Vagina (tissue), 2 donors: ENCODE measurements around the gene PALLD. TPM values are rescaled to one million over a fixed set of nuclear protein-coding genes. Genes with fewer than 3 reads are reported as not detected.

Experiments used
- DNase-seq, 2 donors: peaks; one replicate each; pipeline ENCODE4 v3.0.0-alpha.2; 2017; ENCODE audit errors: extremely low spot score in 2 of 2
- H3K27ac ChIP-seq: fragments of 200-600 bp; sonication (generic); one replicate; pipeline ENCODE4 v1.5.1; 2019
- H3K27me3 ChIP-seq: fragments of 200-600 bp; sonication (generic); one replicate; pipeline ENCODE4 v1.5.1; 2019
- H3K36me3 ChIP-seq, 2 donors: fragments of 200-600 bp; sonication (generic); one replicate each; pipeline ENCODE4 v1.5.1; 2017 to 2019
- H3K4me1 ChIP-seq: fragments of 200-600 bp; sonication (generic); one replicate; pipeline ENCODE4 v1.5.1; 2019
- H3K4me3 ChIP-seq, 2 donors: fragments of 200-600 bp; sonication (generic); 1 replicate in 1 of 2; 2 replicates in 1 of 2; pipeline ENCODE4 v1.5.1; 2016 to 2019
- H3K9me3 ChIP-seq: fragments of 200-600 bp; sonication (generic); one replicate; pipeline ENCODE4 v1.5.1; 2019
- POLR2A ChIP-seq, 2 donors: fragments of 450-650 bp; IDR thresholded peaks; one replicate each; pipeline ENCODE4 v1.6.1; 2017; ENCODE audit warnings: antibody characterized with exemption in 2 of 2, mild to moderate bottlenecking in 2 of 2, moderate library complexity in 2 of 2
- POLR2AphosphoS5 ChIP-seq, 2 donors: sonication (generic); formaldehyde crosslinking; IDR thresholded peaks; one replicate each; pipeline ENCODE4 v1.9.0; 2017; ENCODE audit warnings: antibody characterized with exemption in 2 of 2, mild to moderate bottlenecking in 2 of 2, low read depth in 1 of 2; ENCODE audit not compliant: insufficient read depth in 1 of 2
- intact Hi-C: fragments of 100-400 bp; cut with DNase I; formaldehyde crosslinking; loops from one replicate; pipeline ENCODE4 v1.15.1; 2023
- total RNA-seq: library from RNA; depleted of rRNA; stranded (reverse); fragments of >200 nt; gene quantifications from one replicate; pipeline ENCODE4 v1.2.3, GENCODE V29; 2016
- TF ChIP-seq, protein P1 (sequence below), 3 experiments: fragments of 450-650 bp in 2 of 3; fragments of 200-600 bp in 1 of 3; sonication (generic) in 1 of 3; IDR thresholded peaks; one replicate each; pipeline ENCODE4 v1.5.1; 2017 to 2019; ENCODE audit warnings: antibody characterized with exemption in 3 of 3, mild to moderate bottlenecking in 2 of 3, moderate library complexity in 2 of 3

Gene PALLD
- total RNA-seq, 1 donor from 2014 or later, result 229 TPM

DNA sequence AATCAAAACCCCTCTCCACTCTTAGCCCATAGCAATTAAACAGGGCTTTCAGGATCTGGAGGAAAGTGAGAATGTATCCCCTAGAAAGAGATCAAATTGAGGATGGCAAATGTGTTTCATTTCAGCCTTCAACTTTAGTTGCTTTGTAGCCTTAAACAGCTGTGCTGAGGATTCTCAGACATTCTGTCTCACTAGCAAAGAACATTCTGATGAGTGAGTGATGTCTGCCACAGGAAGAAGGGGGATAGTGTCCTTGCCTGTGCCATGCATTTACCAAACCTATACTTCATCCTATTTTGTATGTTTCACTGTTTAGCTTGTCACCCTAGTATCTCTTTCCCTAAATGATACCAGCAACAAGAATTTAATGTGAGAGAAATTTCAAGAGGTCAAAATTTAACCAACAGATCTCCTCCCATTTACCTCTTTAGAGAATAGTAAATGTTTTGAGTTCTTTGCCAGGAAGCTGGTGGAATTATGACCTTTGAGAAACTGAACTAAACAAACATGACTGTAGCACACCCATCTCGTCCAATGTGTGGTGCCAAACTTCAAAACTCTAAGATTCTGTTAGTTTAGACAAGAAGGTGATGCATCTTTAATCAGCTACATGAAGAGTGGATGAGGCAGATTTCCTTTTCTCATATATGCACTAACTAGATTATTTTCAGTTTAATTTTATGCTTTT, 165.6 kb downstream of the PALLD start:
- peaks cover 31% of the 10 kb centered on the region for H3K4me1 ChIP-seq
- no peaks in the 10 kb centered on the region for H3K36me3 ChIP-seq
- DNase-seq, result no peak
- H3K27ac ChIP-seq, result no peak overlapping the region
- no peak overlapping the region for H3K4me3 ChIP-seq
- H3K27me3 ChIP-seq, result no peaks in the 10 kb centered on the region
- intact Hi-C loops, result no loop called here
- TF ChIP-seq, protein P1, sequence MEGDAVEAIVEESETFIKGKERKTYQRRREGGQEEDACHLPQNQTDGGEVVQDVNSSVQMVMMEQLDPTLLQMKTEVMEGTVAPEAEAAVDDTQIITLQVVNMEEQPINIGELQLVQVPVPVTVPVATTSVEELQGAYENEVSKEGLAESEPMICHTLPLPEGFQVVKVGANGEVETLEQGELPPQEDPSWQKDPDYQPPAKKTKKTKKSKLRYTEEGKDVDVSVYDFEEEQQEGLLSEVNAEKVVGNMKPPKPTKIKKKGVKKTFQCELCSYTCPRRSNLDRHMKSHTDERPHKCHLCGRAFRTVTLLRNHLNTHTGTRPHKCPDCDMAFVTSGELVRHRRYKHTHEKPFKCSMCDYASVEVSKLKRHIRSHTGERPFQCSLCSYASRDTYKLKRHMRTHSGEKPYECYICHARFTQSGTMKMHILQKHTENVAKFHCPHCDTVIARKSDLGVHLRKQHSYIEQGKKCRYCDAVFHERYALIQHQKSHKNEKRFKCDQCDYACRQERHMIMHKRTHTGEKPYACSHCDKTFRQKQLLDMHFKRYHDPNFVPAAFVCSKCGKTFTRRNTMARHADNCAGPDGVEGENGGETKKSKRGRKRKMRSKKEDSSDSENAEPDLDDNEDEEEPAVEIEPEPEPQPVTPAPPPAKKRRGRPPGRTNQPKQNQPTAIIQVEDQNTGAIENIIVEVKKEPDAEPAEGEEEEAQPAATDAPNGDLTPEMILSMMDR (IDR thresholded peaks at IDR 0.05), result no peak
- TF ChIP-seq POLR2A (IDR thresholded peaks at IDR 0.05), result no peak
- no peak for TF ChIP-seq POLR2AphosphoS5 (IDR thresholded peaks at IDR 0.05; ENCODE audit: insufficient read depth in 1 of 2, low read depth in 1 of 2)
- no peaks in the 10 kb centered on the region for H3K9me3 ChIP-seq

DNA sequence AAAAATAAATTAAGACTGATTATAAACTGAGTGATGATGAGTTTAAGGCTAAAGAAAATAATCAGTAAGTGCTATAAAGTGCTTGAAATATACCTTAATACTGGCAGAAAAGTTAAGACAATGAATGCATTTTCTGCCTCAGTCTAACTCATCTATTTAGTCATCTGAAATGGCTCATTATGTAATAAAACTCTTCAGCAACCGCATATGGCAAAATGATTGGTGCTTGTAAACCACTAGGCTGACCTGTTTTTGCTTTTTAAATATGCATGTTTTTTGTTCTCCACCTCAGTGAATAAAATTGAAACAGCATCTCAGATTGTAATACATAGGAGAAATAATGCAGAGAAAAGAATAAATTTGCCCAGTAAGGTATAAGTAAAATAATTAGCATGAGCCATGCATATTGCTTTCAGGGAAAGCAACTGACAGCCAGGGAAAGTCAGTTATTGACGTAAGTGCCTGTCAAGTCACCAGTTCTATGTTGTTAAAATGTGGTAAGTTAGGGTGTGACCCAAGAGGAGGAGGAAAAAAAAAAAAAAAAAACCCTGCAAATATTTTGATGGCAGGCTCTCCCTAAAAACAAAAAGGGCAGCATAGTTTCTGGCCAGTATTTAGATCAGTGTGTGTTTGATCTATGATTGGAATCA, 167.5 kb downstream of the PALLD start:
- intact Hi-C loops, result no loop called here
- no peak for TF ChIP-seq POLR2A (IDR thresholded peaks at IDR 0.05)
- TF ChIP-seq POLR2AphosphoS5 (IDR thresholded peaks at IDR 0.05; ENCODE audit: insufficient read depth in 1 of 2, low read depth in 1 of 2), result peak in 1 of 2 donors; percentile 48

DNA sequence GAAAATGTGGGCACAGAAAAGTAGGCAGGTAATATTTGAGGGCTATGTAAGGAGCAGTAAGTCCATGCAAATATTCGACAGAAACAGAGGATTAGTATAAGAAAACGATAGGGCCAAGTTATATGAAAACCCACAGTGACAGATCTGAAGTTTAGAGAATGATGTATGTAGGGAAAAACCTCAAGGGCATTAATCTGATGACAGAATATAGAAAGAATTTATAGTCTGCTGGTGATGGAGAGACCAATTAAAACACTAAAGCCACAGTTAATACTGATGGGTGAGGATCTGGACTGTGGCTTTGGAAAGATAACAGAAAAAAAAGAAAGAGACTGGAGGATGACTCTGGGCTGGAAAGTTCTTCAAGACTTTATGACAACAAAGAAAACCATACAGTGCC, 169.7 kb downstream of the PALLD start:
- DNase-seq, result no peak

More for the DNA sequence above, 167.5 kb downstream of the PALLD start:
- Histone ChIP-seq H3K4me1 (peaks cover 20% of the 10 kb centered on the region), H3K9me3 (no peaks in the 10 kb centered on the region), H3K4me3 (no peak overlapping the region), H3K27ac (peak overlapping the region; percentile 31), H3K27me3 (no peaks in the 10 kb centered on the region), H3K36me3 (no peaks in the 10 kb centered on the region)
- no peak for DNase-seq

DNA sequence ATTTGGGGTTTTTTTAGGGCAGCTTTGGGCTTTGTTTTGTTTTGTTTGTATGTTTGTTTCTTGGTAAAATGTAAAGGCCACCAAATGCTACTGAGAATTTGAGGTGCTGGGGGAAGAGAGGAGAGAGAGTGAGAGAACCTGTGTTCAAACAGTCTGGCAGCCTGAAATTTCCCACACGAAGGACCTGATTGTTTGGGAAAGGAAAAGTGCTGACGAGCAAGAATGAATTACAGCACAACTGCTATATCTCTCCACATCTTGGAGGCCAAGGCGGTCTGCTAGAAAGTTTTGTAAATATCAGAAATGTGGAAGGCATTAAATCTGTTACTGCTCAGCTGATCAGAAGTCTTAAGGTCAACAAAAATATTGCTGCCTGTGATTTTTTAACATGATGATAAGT, 170.5 kb downstream of the PALLD start:
- Histone ChIP-seq H3K36me3 (no peaks in the 10 kb centered on the region), H3K9me3 (no peaks in the 10 kb centered on the region), H3K4me1 (peaks cover 20% of the 10 kb centered on the region), H3K27me3 (no peaks in the 10 kb centered on the region), H3K4me3 (no peak overlapping the region), H3K27ac (peak overlapping the region; percentile 54)
- no peak for TF ChIP-seq POLR2AphosphoS5 (IDR thresholded peaks at IDR 0.05; ENCODE audit: insufficient read depth in 1 of 2, low read depth in 1 of 2)
- no peak for TF ChIP-seq POLR2A (IDR thresholded peaks at IDR 0.05)
- TF ChIP-seq, protein P1 (IDR thresholded peaks at IDR 0.05), result no peak
- no peak for DNase-seq
- intact Hi-C loops, result no loop called here

More for the DNA sequence above, 169.7 kb downstream of the PALLD start:
- peak overlapping the region; percentile 54 for H3K27ac ChIP-seq
- H3K4me3 ChIP-seq, result no peak overlapping the region
- H3K9me3 ChIP-seq, result no peaks in the 10 kb centered on the region
- no peaks in the 10 kb centered on the region for H3K36me3 ChIP-seq
- intact Hi-C loops, result no loop called here
- no peaks in the 10 kb centered on the region for H3K27me3 ChIP-seq
- H3K4me1 ChIP-seq, result peaks cover 20% of the 10 kb centered on the region
- TF ChIP-seq POLR2A (IDR thresholded peaks at IDR 0.05) (no peak), POLR2AphosphoS5 (IDR thresholded peaks at IDR 0.05; ENCODE audit: insufficient read depth in 1 of 2, low read depth in 1 of 2) (no peak)
- TF ChIP-seq, protein P1 (IDR thresholded peaks at IDR 0.05), result no peak

DNA sequence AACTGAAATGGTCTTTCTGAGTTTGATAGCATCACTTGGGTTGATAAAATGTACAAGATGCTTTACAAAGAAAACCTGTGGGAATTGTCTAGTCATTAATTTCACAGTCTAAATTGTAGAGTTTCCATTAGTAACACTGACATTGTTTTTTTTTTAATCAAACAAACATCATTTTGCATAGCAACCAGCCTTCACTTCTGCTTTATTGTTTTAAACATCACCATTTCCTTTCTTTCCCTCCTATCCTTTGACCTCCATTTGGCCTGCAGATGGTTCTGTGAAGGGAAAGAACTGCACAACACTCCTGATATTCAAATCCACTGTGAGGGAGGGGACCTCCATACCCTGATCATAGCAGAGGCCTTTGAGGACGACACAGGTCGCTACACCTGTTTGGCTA, 171.1 kb downstream of the PALLD start:
- intact Hi-C loops, result no loop called here

More for the DNA sequence above, 171.1 kb downstream of the PALLD start:
- H3K4me3 ChIP-seq, result no peak overlapping the region
- no peaks in the 10 kb centered on the region for H3K27me3 ChIP-seq
- no peaks in the 10 kb centered on the region for H3K9me3 ChIP-seq
- peak overlapping the region; percentile 54 for H3K27ac ChIP-seq
- no peaks in the 10 kb centered on the region for H3K36me3 ChIP-seq
- no peak for TF ChIP-seq POLR2AphosphoS5 (IDR thresholded peaks at IDR 0.05; ENCODE audit: insufficient read depth in 1 of 2, low read depth in 1 of 2)
- no peak for TF ChIP-seq POLR2A (IDR thresholded peaks at IDR 0.05)
- TF ChIP-seq, protein P1 (IDR thresholded peaks at IDR 0.05), result no peak
- no peak for DNase-seq
- peaks cover 20% of the 10 kb centered on the region for H3K4me1 ChIP-seq
